ENCODE results near the gene EFNA3. TPM values are rescaled to one million over a fixed set of nuclear protein-coding genes. Genes with fewer than 3 reads are reported as not detected.

EFNA3 gene
- total RNA-seq, 1 donor from 2014 or later: 9.0 TPM

- H3K27ac Mint-ChIP-seq: no peak overlapping the region
- peaks cover 12% of the 10 kb centered on the region for H3K36me3 Mint-ChIP-seq (ENCODE audit: insufficient read depth)
- DNase-seq (ENCODE audit: low spot score, unreplicated experiment): no peak
- H3K4me1 Mint-ChIP-seq (ENCODE audit: low read depth): peaks cover 18% of the 10 kb centered on the region
- TF ChIP-seq, protein P1, sequence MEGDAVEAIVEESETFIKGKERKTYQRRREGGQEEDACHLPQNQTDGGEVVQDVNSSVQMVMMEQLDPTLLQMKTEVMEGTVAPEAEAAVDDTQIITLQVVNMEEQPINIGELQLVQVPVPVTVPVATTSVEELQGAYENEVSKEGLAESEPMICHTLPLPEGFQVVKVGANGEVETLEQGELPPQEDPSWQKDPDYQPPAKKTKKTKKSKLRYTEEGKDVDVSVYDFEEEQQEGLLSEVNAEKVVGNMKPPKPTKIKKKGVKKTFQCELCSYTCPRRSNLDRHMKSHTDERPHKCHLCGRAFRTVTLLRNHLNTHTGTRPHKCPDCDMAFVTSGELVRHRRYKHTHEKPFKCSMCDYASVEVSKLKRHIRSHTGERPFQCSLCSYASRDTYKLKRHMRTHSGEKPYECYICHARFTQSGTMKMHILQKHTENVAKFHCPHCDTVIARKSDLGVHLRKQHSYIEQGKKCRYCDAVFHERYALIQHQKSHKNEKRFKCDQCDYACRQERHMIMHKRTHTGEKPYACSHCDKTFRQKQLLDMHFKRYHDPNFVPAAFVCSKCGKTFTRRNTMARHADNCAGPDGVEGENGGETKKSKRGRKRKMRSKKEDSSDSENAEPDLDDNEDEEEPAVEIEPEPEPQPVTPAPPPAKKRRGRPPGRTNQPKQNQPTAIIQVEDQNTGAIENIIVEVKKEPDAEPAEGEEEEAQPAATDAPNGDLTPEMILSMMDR (IDR thresholded peaks at IDR 0.05; ENCODE audit: unreplicated experiment): no peak
- H3K27me3 Mint-ChIP-seq: peaks cover 16% of the 10 kb centered on the region
- no peaks in the 10 kb centered on the region for H3K9me3 Mint-ChIP-seq (ENCODE audit: low read depth)
- H3K4me3 Mint-ChIP-seq (ENCODE audit: low read depth): peak overlapping the region; percentile 42
Observed at GRCh38 chr1:155070158-155070621, 8.4 kb upstream of the EFNA3 start.

DNA sequence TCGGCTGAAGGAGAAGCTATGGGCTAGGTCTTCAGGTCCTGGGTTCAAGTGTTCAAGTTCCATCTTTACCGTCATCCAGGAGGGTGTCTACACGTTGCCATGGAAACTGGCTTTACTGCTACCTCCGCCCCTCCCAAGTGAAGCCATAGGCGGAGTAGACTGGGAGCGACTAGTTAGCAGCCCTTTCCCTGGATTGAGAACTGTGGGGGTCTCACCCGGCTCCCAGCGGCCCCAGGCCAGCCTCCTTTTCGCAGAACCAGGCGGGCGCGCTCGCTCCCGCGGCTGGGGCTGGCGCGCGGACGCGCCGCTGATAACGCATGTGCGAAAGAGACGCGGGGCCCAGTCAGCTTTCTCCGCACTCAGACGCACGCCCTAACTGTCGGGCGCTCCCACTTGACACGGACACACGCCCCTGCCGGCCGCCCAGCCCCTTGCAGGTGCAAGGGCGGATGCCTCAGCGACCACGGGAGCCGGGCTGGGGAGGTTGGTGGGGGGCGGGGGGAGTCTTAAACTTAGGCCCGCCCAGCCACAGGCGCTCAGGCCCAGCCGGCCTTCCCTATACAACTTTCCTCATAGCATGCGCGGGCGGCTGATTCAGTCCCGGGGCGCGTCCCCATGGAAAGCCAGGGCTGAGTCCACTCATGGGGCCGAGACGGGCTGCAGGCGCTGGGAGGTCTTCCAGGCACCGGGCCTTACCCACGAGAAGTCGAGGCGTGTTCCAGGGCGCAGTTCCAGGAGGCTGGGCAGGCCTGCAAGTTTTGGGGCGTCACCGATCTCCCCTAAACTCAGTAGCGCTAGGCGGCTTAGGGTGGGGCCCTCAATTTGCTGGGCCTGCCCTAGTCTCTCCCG lies 7.7 kb upstream of the EFNA3 start:
- Mint-ChIP-seq H3K27me3 (peaks cover 16% of the 10 kb centered on the region), H3K27ac (peak overlapping the region; percentile 94), H3K4me1 (ENCODE audit: low read depth) (peaks cover 17% of the 10 kb centered on the region), H3K36me3 (ENCODE audit: insufficient read depth) (peaks cover 12% of the 10 kb centered on the region), H3K4me3 (ENCODE audit: low read depth) (peak overlapping the region; percentile 66), H3K9me3 (ENCODE audit: low read depth) (no peaks in the 10 kb centered on the region)
- TF ChIP-seq, protein P1 (IDR thresholded peaks at IDR 0.05; ENCODE audit: unreplicated experiment): peak; percentile 72
- DNase-seq (ENCODE audit: low spot score, unreplicated experiment): peak; percentile 82

DNA sequence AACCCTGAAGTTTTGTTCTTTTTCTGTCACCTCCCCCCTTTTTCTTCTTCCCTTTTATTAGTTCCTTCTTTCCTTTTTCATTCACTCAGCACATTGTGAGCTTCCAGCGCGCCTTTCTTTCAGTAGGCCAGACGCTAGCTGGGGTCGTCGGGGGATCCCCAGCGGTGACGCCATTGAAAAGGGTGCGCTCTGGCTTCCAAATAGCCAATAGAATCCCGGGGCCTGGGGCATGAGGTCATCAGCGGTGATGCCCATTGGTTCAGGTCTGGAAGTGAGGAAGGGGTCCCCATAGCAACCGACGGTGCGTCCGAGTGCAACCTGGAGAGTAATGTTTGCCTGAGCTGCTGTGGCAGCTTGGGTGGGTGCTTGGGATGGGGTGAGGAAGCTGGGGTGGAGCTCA lies 6.9 kb upstream of the EFNA3 start:
- Mint-ChIP-seq H3K9me3 (ENCODE audit: low read depth) (no peaks in the 10 kb centered on the region), H3K36me3 (ENCODE audit: insufficient read depth) (peaks cover 11% of the 10 kb centered on the region), H3K27me3 (peaks cover 16% of the 10 kb centered on the region), H3K4me3 (ENCODE audit: low read depth) (peak overlapping the region; percentile 66), H3K4me1 (ENCODE audit: low read depth) (peaks cover 12% of the 10 kb centered on the region), H3K27ac (peak overlapping the region; percentile 94)
- DNase-seq (ENCODE audit: low spot score, unreplicated experiment): no peak
- TF ChIP-seq, protein P1 (IDR thresholded peaks at IDR 0.05; ENCODE audit: unreplicated experiment): no peak

GRCh38 chr1:155072531-155073289 lies 5.9 kb upstream of the EFNA3 start:
- Mint-ChIP-seq H3K4me3 (ENCODE audit: low read depth) (no peak overlapping the region), H3K36me3 (ENCODE audit: insufficient read depth) (peaks cover 7% of the 10 kb centered on the region), H3K4me1 (ENCODE audit: low read depth) (peaks cover 16% of the 10 kb centered on the region), H3K9me3 (ENCODE audit: low read depth) (no peaks in the 10 kb centered on the region), H3K27me3 (peaks cover 16% of the 10 kb centered on the region), H3K27ac (no peak overlapping the region)
- no peak for DNase-seq (ENCODE audit: low spot score, unreplicated experiment)
- TF ChIP-seq, protein P1 (IDR thresholded peaks at IDR 0.05; ENCODE audit: unreplicated experiment): no peak
